Activated CD4-positive, CD25-positive, alpha-beta regulatory T cell treated with anti-CD3 and anti-CD28 coated beads, Interleukin-2, amount 50 U/mL, for 72 hours (primary cell): ENCODE data around the gene DDX42.
A peak's percentile ranks its signal among the peaks of the same experiment; 100 is the strongest.
"Not testable (repeated sequence)": the region's sequence is repeated elsewhere in the genome, so short reads cannot be mapped to it uniquely, and the experiment has no call there.

Source experiments
- DNase-seq: peaks from one replicate; pipeline ENCODE4 v3.0.0; 2021

Gene DDX42

DNA sequence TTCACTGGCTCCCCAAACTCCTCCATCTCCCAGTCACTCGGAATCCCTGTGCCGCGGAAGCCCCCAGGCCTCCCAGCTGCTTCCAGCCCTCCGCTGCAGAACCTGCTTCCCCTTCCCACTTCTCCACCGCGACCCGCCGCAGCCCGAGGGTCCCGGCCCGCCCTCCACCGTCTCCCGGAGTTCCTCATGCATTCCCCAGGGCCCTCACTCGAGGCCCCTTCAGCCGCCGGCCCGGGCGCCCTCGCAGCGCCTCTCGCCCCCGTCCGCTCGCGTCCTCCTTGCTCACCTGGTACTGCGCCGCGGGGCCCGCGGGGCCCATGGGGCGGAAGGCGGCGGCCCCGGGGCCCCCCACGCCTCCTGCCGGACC, 68.2 kb downstream of the DDX42 start:
- peak; percentile 52 for DNase-seq

DNA sequence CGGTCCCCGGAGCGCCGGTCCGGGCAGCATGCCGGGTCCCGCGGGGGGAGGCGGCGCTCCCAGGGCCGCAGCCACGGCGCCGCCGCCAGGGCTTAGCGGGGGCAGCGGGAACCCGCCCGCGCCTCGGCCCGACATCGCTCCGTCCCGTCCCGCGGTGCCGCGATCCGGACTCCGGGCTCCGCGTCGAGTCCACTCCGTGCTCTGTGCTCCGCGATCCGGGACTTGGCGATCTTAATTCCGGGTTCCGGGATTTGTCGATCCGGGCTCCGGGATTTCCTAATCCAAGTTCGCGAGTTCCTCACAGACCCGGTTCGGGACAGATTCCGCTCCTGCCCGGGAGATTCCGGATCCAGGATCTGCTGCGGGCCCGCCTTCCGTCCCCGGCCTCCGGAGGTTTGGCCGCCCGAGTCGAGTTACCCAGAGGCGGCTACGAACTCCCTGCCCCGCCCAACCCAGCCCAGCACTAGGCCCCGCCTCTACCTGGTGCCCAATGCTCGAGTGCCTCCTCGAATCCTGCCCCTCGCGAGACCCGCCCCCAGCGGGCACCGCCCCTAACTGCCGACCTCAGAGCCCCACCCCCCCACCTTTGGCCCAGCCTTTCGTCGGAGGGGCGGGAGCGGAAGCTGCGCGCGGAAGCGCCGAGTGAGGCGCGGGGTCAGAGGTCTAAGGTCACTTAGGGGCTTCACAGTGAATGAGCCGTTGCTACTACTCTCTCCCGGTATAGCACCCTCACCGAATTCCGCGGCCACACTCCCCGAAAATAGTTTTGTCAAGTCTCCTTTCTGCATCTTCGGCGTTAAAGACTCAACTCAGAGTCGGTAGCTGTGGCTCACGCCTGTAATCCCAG, 68.8 kb downstream of the DDX42 start, which contains the start of gene SMARCD2:
SMARCD2 (minus strand) TSS at position 146 of the 847 bp plus-strand sequence; CDS start at position 135, 11 bp downstream.
- DNase-seq: peak; percentile 99

- DNase-seq: not testable (repeated sequence)
These were observed 69.5 kb downstream of the DDX42 start for GRCh38 chr17:63843387-63843888.

- no peak for DNase-seq
These were observed 70.1 kb downstream of the DDX42 start for GRCh38 chr17:63843910-63844677.

- DNase-seq: no peak
These were observed 71.5 kb downstream of the DDX42 start for GRCh38 chr17:63845509-63845908.

GRCh38 chr17:63847525-63848249, 73.7 kb downstream of the DDX42 start:
- no peak for DNase-seq

GRCh38 chr17:63848834-63849689, 75.1 kb downstream of the DDX42 start:
- DNase-seq: peak; percentile 98

GRCh38 chr17:63850401-63850800, 76.4 kb downstream of the DDX42 start:
- no peak for DNase-seq

- DNase-seq: no peak
These were observed 79.3 kb downstream of the DDX42 start for GRCh38 chr17:63853260-63853659.

- DNase-seq: no peak
These were observed 80.7 kb downstream of the DDX42 start for GRCh38 chr17:63854709-63855108.

- DNase-seq: no peak
These were observed 81.2 kb downstream of the DDX42 start for GRCh38 chr17:63855185-63855584.

GRCh38 chr17:63856425-63856824, 82.5 kb downstream of the DDX42 start:
- not testable (repeated sequence) for DNase-seq

- no peak for DNase-seq
These were observed 85.3 kb downstream of the DDX42 start for GRCh38 chr17:63859257-63859656.

GRCh38 chr17:63866625-63867024, 92.7 kb downstream of the DDX42 start:
- not testable (repeated sequence) for DNase-seq
